Activated naive CD8-positive, alpha-beta T cell treated with anti-CD3 and anti-CD28 coated beads, Interleukin-2, amount 50 U/mL, for 24 hours (primary cell): ENCODE measurements around the gene PRDX6.
A peak's percentile ranks its signal among the peaks of the same experiment; 100 is the strongest.

Experiments
- ATAC-seq: fragments of 150-1000 bp; cut with Tn5 transposase; one replicate; pipeline ENCODE4 v1.10.0; 2021
- DNase-seq: peaks from one replicate; pipeline ENCODE4 v3.0.0; 2021
- H3K27ac Mint-ChIP-seq: one replicate; pipeline ENCODE4 v1.8.0; 2021; ENCODE audit warnings: mild to moderate bottlenecking, mixed read lengths
- H3K27me3 Mint-ChIP-seq: one replicate; pipeline ENCODE4 v1.8.0; 2021; ENCODE audit warnings: mixed read lengths
- H3K36me3 Mint-ChIP-seq: one replicate; pipeline ENCODE4 v1.8.0; 2021; ENCODE audit warnings: low read depth, mixed read lengths
- H3K4me1 Mint-ChIP-seq: one replicate; pipeline ENCODE4 v1.8.0; 2021; ENCODE audit warnings: mixed read lengths
- H3K4me3 Mint-ChIP-seq: one replicate; pipeline ENCODE4 v1.8.0; 2021; ENCODE audit warnings: mild to moderate bottlenecking, moderate library complexity, mixed read lengths
- H3K9me3 Mint-ChIP-seq: one replicate; pipeline ENCODE4 v1.8.0; 2021; ENCODE audit warnings: mixed read lengths

The PRDX6 gene

DNA sequence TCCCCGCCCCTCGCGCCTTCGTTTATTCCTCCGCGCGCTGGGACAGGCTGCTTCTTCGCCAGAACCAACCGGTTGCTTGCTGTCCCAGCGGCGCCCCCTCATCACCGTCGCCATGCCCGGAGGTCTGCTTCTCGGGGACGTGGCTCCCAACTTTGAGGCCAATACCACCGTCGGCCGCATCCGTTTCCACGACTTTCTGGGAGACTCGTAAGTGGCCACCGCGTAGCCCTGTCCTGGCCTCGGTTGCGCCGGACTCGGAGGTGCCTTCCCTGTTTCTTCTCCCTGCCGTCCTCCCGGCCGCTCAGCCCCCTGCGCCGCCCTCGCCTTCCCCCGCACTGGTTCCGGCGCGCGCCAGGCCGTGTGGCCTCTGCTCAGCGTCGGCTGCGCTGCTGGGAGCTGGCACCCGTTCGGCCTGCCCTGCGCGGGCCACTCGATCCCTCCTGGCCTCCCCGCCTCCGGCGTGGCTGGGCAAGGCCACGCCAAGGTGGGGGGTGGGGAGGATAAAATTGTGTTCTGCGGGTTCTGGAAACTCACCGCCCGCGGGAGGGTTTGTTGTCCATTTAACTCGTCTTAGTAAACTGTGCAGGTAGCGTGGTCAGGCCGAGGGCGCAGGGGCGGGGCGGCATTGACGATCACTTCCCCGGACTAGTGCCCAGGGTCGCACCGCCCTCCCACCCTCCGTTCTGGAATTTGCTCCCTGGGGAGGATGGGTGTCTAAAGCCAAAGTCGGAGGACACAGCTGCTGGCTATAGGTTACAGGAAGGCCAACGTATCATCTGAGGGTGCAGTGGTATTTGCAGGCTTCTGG is at the start of gene PRDX6:
Gene PRDX6, plus strand, starts transcription at position 50 of the 808 bp plus-strand sequence. Its CDS starts 63 bp downstream, at position 113.
- DNase-seq = no peak
- ATAC-seq = peak; percentile 69
- H3K4me3 Mint-ChIP-seq = peak within 1 kb of the TSS; percentile 89
- no peaks in the 10 kb centered on the region for H3K9me3 Mint-ChIP-seq
- H3K4me1 Mint-ChIP-seq = peaks cover 51% of the 10 kb centered on the region
- H3K27ac Mint-ChIP-seq = peak within 1 kb of the TSS; percentile 89
- peaks cover 32% of the 10 kb centered on the region for H3K36me3 Mint-ChIP-seq
- H3K27me3 Mint-ChIP-seq = no peaks in the 10 kb centered on the region

DNA sequence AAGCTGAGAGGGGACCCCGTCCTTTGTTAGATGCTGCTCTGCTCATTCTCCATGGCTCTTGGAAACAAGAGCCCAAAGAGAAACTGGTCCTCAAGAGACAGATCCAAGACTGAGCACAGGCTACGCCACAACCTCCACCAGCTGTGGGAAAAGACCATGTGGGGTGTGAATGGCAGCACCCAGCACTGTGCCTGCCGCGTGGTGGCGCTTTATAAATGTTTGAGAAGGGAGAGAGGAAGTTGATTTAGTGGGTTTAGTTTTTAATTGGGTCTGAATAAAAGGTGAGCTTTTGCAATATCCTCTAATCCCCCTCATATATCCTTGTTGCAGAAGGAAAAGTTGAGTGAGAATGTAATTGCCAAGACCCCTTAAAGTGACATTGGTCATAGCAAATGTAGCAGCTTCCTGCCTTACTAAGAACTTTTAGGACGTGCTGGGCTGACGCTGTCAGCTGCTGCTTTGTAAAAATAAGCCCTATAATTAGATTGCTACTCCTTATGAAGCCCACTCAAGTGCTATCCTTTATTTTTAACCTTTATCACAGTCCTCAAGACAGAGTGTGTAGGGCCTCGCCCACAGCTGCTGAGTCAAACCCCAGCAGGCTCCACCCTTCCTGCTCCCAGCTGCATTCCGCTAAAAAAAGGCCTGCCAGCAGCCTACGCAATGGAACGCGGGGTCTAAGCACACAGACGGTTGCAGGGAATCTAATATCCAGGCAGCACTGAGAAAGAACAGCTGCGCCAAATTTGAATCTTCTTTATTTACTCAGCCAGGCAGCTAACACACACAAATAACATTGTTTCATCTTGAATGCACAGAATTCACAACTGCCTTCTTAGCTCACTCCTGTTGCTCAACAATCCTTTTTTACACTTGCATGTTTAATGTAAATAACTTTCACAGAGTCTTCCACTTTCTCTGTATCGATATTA is 47.4 kb upstream of the PRDX6 start:
- Mint-ChIP-seq H3K27ac (peak overlapping the region; percentile 91), H3K4me1 (peaks cover 24% of the 10 kb centered on the region), H3K4me3 (peak overlapping the region; percentile 68), H3K9me3 (no peaks in the 10 kb centered on the region), H3K36me3 (no peaks in the 10 kb centered on the region), H3K27me3 (no peaks in the 10 kb centered on the region)
- ATAC-seq (peak; percentile 90), DNase-seq (peak; percentile 72)

GRCh38 chr1:173430677-173431303 is 46.3 kb upstream of the PRDX6 start:
- no peak for ATAC-seq
- H3K27ac Mint-ChIP-seq = no peak overlapping the region

GRCh38 chr1:173431304-173432045 is 45.7 kb upstream of the PRDX6 start:
- Mint-ChIP-seq H3K36me3 (no peaks in the 10 kb centered on the region), H3K27ac (no peak overlapping the region), H3K9me3 (no peaks in the 10 kb centered on the region), H3K4me3 (no peak overlapping the region), H3K4me1 (peaks cover 24% of the 10 kb centered on the region), H3K27me3 (no peaks in the 10 kb centered on the region)
- ATAC-seq = peak; percentile 52
- peak; percentile 93 for DNase-seq

More at GRCh38 chr1:173430677-173431303, 46.3 kb upstream of the PRDX6 start:
- Mint-ChIP-seq H3K27me3 (no peaks in the 10 kb centered on the region), H3K36me3 (no peaks in the 10 kb centered on the region), H3K4me3 (no peak overlapping the region), H3K9me3 (no peaks in the 10 kb centered on the region), H3K4me1 (peaks cover 24% of the 10 kb centered on the region)
- DNase-seq = no peak

DNA sequence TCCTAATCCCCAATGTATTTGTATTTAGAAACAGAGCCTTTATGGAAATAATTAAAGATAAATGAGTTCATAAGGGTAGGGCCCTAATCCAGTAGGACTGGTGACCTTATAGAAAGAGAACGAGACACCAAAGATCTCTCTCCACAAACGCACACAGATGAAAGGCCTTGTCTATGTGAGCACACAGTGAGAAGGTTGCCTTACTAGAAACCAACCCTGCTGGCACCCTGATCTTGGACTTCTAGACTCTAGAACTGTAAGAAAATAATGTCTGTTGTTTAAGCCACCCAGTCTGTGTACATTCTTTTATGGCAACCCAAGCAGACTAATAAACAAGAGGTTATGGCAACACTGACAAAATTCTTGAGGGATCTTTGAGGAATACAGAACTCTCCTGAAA is 44.8 kb upstream of the PRDX6 start:
- Mint-ChIP-seq H3K4me1 (peaks cover 24% of the 10 kb centered on the region), H3K4me3 (no peak overlapping the region), H3K27ac (no peak overlapping the region), H3K9me3 (no peaks in the 10 kb centered on the region), H3K27me3 (no peaks in the 10 kb centered on the region), H3K36me3 (no peaks in the 10 kb centered on the region)
- no peak for ATAC-seq
- no peak for DNase-seq

DNA sequence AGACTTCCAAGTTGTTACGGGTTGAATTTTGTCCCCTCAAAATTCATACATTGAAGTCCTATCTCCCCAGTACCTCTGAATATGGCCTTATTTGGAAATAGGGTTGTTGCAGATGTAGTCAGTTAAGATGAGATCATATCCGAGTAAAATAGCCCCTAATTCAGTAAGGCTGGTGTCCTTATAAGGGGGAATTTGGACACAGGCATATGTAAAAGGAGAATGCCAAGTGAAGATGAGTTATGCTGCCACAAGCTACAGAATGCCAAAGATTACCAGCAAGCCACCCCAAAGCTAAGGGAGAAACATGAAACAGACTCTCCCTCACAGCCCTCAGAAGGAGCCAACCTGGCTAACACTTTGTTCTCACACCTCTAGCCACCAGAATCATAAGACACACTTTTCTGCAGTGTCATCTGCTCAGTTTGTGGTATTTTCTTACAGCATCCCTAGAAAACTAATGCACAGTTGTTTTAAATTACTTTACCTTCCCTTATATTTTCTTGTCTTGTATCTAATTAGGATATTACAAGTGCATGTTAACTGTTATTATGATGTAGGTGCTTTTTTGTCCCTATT is 43.3 kb upstream of the PRDX6 start:
- no peak for ATAC-seq

GRCh38 chr1:173436841-173437428 is 40.2 kb upstream of the PRDX6 start:
- Mint-ChIP-seq H3K36me3 (peaks cover 2% of the 10 kb centered on the region), H3K9me3 (no peaks in the 10 kb centered on the region), H3K4me1 (no peaks in the 10 kb centered on the region), H3K27me3 (no peaks in the 10 kb centered on the region), H3K27ac (no peak overlapping the region), H3K4me3 (no peak overlapping the region)
- DNase-seq (no peak), ATAC-seq (no peak)

More for the DNA sequence above, 43.3 kb upstream of the PRDX6 start:
- H3K4me1 Mint-ChIP-seq = peaks cover 22% of the 10 kb centered on the region
- no peaks in the 10 kb centered on the region for H3K9me3 Mint-ChIP-seq
- no peaks in the 10 kb centered on the region for H3K27me3 Mint-ChIP-seq
- no peak overlapping the region for H3K4me3 Mint-ChIP-seq
- no peak for DNase-seq
- H3K36me3 Mint-ChIP-seq = peaks cover 2% of the 10 kb centered on the region
- no peak overlapping the region for H3K27ac Mint-ChIP-seq

GRCh38 chr1:173438675-173439074 is 38.5 kb upstream of the PRDX6 start:
- ATAC-seq (no peak), DNase-seq (no peak)
- Mint-ChIP-seq H3K4me3 (no peak overlapping the region), H3K27ac (no peak overlapping the region), H3K4me1 (peaks cover 2% of the 10 kb centered on the region), H3K36me3 (peaks cover 4% of the 10 kb centered on the region), H3K9me3 (no peaks in the 10 kb centered on the region), H3K27me3 (no peaks in the 10 kb centered on the region)

GRCh38 chr1:173440430-173440829 is 36.7 kb upstream of the PRDX6 start:
- H3K9me3 Mint-ChIP-seq = no peaks in the 10 kb centered on the region
- H3K36me3 Mint-ChIP-seq = peaks cover 4% of the 10 kb centered on the region
- H3K27ac Mint-ChIP-seq = no peak overlapping the region
- peaks cover 14% of the 10 kb centered on the region for H3K4me1 Mint-ChIP-seq
- no peak overlapping the region for H3K4me3 Mint-ChIP-seq
- ATAC-seq (no peak), DNase-seq (no peak)
- H3K27me3 Mint-ChIP-seq = no peaks in the 10 kb centered on the region

- no peak for DNase-seq
- Mint-ChIP-seq H3K27ac (no peak overlapping the region), H3K27me3 (no peaks in the 10 kb centered on the region), H3K36me3 (peaks cover 28% of the 10 kb centered on the region), H3K4me3 (no peak overlapping the region), H3K9me3 (peaks cover 22% of the 10 kb centered on the region), H3K4me1 (peaks cover 14% of the 10 kb centered on the region)
- peak; percentile 57 for ATAC-seq
Measured at GRCh38 chr1:173444757-173445156, 32.4 kb upstream of the PRDX6 start.

DNA sequence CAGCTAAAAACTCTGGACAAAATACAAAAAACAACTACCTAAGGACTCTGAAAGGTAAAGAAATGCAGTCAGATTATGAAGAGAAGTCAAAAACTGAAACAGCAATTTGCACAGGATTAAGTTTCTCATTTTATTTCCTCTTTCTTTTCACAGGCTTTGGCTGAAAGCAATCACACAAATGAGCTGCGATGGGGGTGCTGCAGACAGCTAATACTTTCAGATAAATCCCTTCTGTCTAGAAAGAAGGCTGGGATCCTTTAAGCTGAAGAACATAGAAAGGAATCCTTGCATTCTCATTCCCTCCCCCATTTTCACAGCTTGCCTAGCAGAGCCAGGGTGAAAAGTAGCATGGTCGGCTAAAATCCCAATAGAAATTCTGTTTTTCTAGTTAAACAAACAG is 32.0 kb upstream of the PRDX6 start:
- no peak for DNase-seq

DNA sequence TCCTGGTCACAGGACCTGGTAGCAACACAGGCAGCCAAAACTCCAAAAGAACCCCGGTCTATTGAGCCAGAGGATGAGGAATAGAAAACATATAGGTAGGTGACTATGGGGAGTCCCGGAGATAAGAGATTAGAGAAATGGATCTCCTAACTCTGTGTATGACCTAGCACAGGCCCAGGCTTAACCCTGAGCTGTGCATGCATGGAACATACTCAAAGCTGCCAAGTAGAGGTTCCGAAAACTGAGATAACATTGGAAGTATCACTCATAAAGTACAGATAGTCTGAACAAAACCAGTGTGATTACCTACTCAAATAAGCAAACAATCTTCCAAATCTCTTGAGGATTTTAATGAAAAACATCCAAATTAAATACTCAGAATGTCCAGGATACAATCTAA is 31.5 kb upstream of the PRDX6 start:
- no peak for DNase-seq
- ATAC-seq = no peak
- Mint-ChIP-seq H3K9me3 (peaks cover 22% of the 10 kb centered on the region), H3K4me1 (peaks cover 14% of the 10 kb centered on the region), H3K36me3 (peaks cover 28% of the 10 kb centered on the region), H3K4me3 (no peak overlapping the region), H3K27ac (no peak overlapping the region), H3K27me3 (no peaks in the 10 kb centered on the region)

More for the DNA sequence above, 32.0 kb upstream of the PRDX6 start:
- peaks cover 28% of the 10 kb centered on the region for H3K36me3 Mint-ChIP-seq
- no peak for ATAC-seq
- no peaks in the 10 kb centered on the region for H3K27me3 Mint-ChIP-seq
- H3K27ac Mint-ChIP-seq = no peak overlapping the region
- H3K4me3 Mint-ChIP-seq = no peak overlapping the region
- peaks cover 22% of the 10 kb centered on the region for H3K9me3 Mint-ChIP-seq
- H3K4me1 Mint-ChIP-seq = peaks cover 14% of the 10 kb centered on the region

DNA sequence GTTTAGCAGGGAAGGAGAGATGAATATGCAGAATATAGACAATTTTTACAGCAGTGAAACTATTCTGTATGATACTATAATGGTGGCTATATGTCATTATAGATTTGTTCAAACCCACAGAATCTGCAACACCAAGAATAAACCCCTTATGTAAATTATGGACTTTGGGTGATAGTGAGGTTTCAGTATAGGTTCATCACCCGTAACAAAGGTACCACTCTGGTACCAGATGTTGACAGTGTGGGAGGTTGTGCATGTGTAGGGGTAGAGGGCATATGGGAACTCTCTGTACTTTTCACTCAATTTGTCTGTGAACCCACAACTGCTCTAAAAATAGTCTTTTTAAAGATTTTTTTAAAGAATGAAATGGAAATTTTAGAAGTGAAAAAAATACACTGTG is 29.9 kb upstream of the PRDX6 start:
- no peak for DNase-seq
- Mint-ChIP-seq H3K27ac (no peak overlapping the region), H3K27me3 (no peaks in the 10 kb centered on the region), H3K4me1 (peaks cover 14% of the 10 kb centered on the region), H3K9me3 (peaks cover 22% of the 10 kb centered on the region), H3K36me3 (peaks cover 28% of the 10 kb centered on the region), H3K4me3 (no peak overlapping the region)
- no peak for ATAC-seq
